Neural cell (in vitro differentiated cells): ENCODE data around the gene ZRANB1. TPM values are rescaled to one million over a fixed set of nuclear protein-coding genes. Genes with fewer than 3 reads are reported as not detected.

ENCODE experiments used
- H2AFZ ChIP-seq: fragments of 200-600, 300-800 bp; sonication (generic), shearing (Covaris generic); 2 replicates; pipeline ENCODE4 v1.6.0; 2014; ENCODE audit warnings: low read depth, mild to moderate bottlenecking, antibody characterized with exemption, low read length, moderate library complexity
- H3F3A ChIP-seq: fragments of 200-600 bp; shearing (Covaris generic); 2 replicates; pipeline ENCODE4 v1.6.1; 2016; ENCODE audit warnings: mild to moderate bottlenecking, moderate library complexity, mixed read lengths, antibody characterized with exemption, low read length; ENCODE audit not compliant: insufficient read depth, poor library complexity, severe bottlenecking
- H3K27ac ChIP-seq: fragments of 200-600, 300-800 bp; sonication (generic), shearing (Covaris generic); 2 replicates; pipeline ENCODE4 v1.5.1; 2014; ENCODE audit warnings: mild to moderate bottlenecking, low read length, moderate library complexity
- H3K27me3 ChIP-seq: fragments of 300-800, 200-600 bp; sonication (generic), shearing (Covaris generic); 2 replicates; pipeline ENCODE4 v1.6.0; 2014; ENCODE audit warnings: mild to moderate bottlenecking, low read depth, low read length, moderate library complexity; ENCODE audit not compliant: insufficient read depth
- H3K36me3 ChIP-seq: fragments of 300-800, 200-600 bp; sonication (generic), shearing (Covaris generic); 2 replicates; pipeline ENCODE4 v1.5.1; 2014; ENCODE audit warnings: mild to moderate bottlenecking, antibody characterized with exemption, low read length, moderate library complexity; ENCODE audit not compliant: insufficient read depth
- H3K4me2 ChIP-seq: fragments of 300-800, 200-600 bp; sonication (generic), shearing (Covaris generic); 2 replicates; pipeline ENCODE4 v1.6.0; 2014; ENCODE audit warnings: mild to moderate bottlenecking, low read length
- H3K4me3 ChIP-seq: fragments of 300-800, 200-600 bp; sonication (generic), shearing (Covaris generic); 2 replicates; pipeline ENCODE4 v1.5.1; 2014; ENCODE audit warnings: mild to moderate bottlenecking, low read length, moderate library complexity
- H3K79me2 ChIP-seq: fragments of 200-600 bp; shearing (Covaris generic); replicated peaks from 2 replicates; pipeline ENCODE4 v1.6.0; 2014; ENCODE audit warnings: mild to moderate bottlenecking, low read length, moderate library complexity; ENCODE audit not compliant: insufficient read depth
- H3K9ac ChIP-seq: fragments of 300-800, 200-600 bp; sonication (generic), shearing (Covaris generic); 2 replicates; pipeline ENCODE4 v1.6.1; 2016; ENCODE audit warnings: mild to moderate bottlenecking, low read length, mixed read lengths
- H3K9me2 ChIP-seq: fragments of 200-600 bp; shearing (Covaris generic); 2 replicates; pipeline ENCODE4 v1.6.1; 2016; ENCODE audit warnings: mild to moderate bottlenecking, low read length, mixed read lengths; ENCODE audit not compliant: insufficient read depth
- H3K9me3 ChIP-seq: fragments of 200-600, 300-800 bp; sonication (generic), shearing (Covaris generic); 2 replicates; pipeline ENCODE4 v1.6.1; 2016; ENCODE audit warnings: mild to moderate bottlenecking, mixed run types, low read length, moderate library complexity, mixed read lengths
- H4K20me1 ChIP-seq: fragments of 200-600 bp; shearing (Covaris generic); 2 replicates; pipeline ENCODE4 v1.6.1; 2016; ENCODE audit warnings: mild to moderate bottlenecking, mixed run types; ENCODE audit not compliant: insufficient read depth
- CTCF ChIP-seq: fragments of 450-650 bp; IDR thresholded peaks from 2 replicates; pipeline ENCODE4 v1.5.1; 2014; ENCODE audit warnings: antibody characterized with exemption, mild to moderate bottlenecking, moderate library complexity; ENCODE audit not compliant: poor library complexity, severe bottlenecking
- EP300 ChIP-seq: fragments of 450-650 bp; conservative IDR thresholded peaks from 2 replicates; pipeline ENCODE4 v1.6.1; 2014; ENCODE audit warnings: antibody characterized with exemption, mild to moderate bottlenecking, moderate library complexity; ENCODE audit not compliant: poor library complexity, severe bottlenecking
- EZH2 ChIP-seq: fragments of 200-600, 300-800 bp; shearing (Covaris generic), sonication (generic); IDR thresholded peaks from 2 replicates; pipeline ENCODE4 v1.6.1; 2014; ENCODE audit warnings: antibody characterized with exemption, low read length, borderline replicate concordance, mild to moderate bottlenecking; ENCODE audit not compliant: insufficient read depth, poor library complexity, severe bottlenecking
- MXI1 ChIP-seq: fragments of 450-650 bp; conservative IDR thresholded peaks from 2 replicates; pipeline ENCODE4 v1.6.1; 2014; ENCODE audit warnings: antibody characterized with exemption, mild to moderate bottlenecking; ENCODE audit not compliant: poor library complexity, severe bottlenecking
- POLR2AphosphoS5 ChIP-seq: IDR thresholded peaks from 2 replicates; pipeline ENCODE4 v1.6.1; 2012
- RAD21 ChIP-seq: fragments of 450-650 bp; conservative IDR thresholded peaks from 2 replicates; pipeline ENCODE4 v1.6.1; 2014; ENCODE audit warnings: antibody characterized with exemption, mild to moderate bottlenecking, moderate library complexity
- REST ChIP-seq: IDR thresholded peaks from 2 replicates; pipeline ENCODE4 v1.6.1; 2012; ENCODE audit warnings: borderline replicate concordance
- SMC3 ChIP-seq: fragments of 450-650 bp; conservative IDR thresholded peaks from 2 replicates; pipeline ENCODE4 v1.6.1; 2014; ENCODE audit warnings: antibody characterized with exemption, mild to moderate bottlenecking, moderate library complexity; ENCODE audit not compliant: poor library complexity
- TAF1 ChIP-seq: IDR thresholded peaks from 2 replicates; pipeline ENCODE4 v1.6.1; 2012; ENCODE audit warnings: low read depth
- polyA plus RNA-seq: library from polyadenylated mRNA; depleted of rRNA; stranded (reverse); fragments of >200 nt; gene quantifications from 2 replicates; pipeline ENCODE4 v1.2.3, GENCODE V29; 2014

ZRANB1 gene
- polyA plus RNA-seq, 1 donor from 2014 or later: 47.7 TPM

- Histone ChIP-seq H3K27ac (no peak overlapping the region), H3K27me3 (no peaks in the 10 kb centered on the region), H3K9me2 (no peaks in the 10 kb centered on the region), H3K9ac (no peak overlapping the region), H3K4me3 (no peak overlapping the region), H3K9me3 (no peaks in the 10 kb centered on the region), H3F3A (no peaks in the 10 kb centered on the region), H3K36me3 (no peaks in the 10 kb centered on the region), H2AFZ (no peak overlapping the region), H4K20me1 (peaks cover 8% of the 10 kb centered on the region), H3K4me2 (no peak overlapping the region), H3K79me2 (peaks cover 80% of the 10 kb centered on the region)
- TF ChIP-seq CTCF: no peak
- TF ChIP-seq POLR2AphosphoS5: no peak
- no peak for TF ChIP-seq EZH2
Measured at GRCh38 chr10:124923684-124924083, 18.2 kb upstream of the ZRANB1 start.

- Histone ChIP-seq H3K36me3 (no peaks in the 10 kb centered on the region), H3K4me2 (no peak overlapping the region), H3K4me3 (no peak overlapping the region), H2AFZ (no peak overlapping the region), H3K9me3 (no peaks in the 10 kb centered on the region), H3K27ac (no peak overlapping the region), H3F3A (no peaks in the 10 kb centered on the region), H4K20me1 (peaks cover under 1% of the 10 kb centered on the region), H3K9me2 (no peaks in the 10 kb centered on the region), H3K9ac (no peak overlapping the region), H3K27me3 (no peaks in the 10 kb centered on the region), H3K79me2 (peaks cover 70% of the 10 kb centered on the region)
- TF ChIP-seq TAF1 (no peak), REST (no peak), EP300 (no peak), EZH2 (no peak), POLR2AphosphoS5 (no peak), MXI1 (no peak), RAD21 (no peak), SMC3 (no peak), CTCF (no peak)
Measured at GRCh38 chr10:124926548-124926947, 15.4 kb upstream of the ZRANB1 start.
